Neural progenitor cell (in vitro differentiated cells): ENCODE measurements around the gene CTNNA3.

Experiments used
- CTCF ChIP-seq: fragments of 200-600 bp; sonication (generic); IDR thresholded peaks from 2 replicates; pipeline ENCODE4 v1.5.1; 2017; ENCODE audit warnings: antibody characterized with exemption, mild to moderate bottlenecking
- EZH2 ChIP-seq: fragments of 200-600 bp; sonication (generic); IDR thresholded peaks from 2 replicates; pipeline ENCODE4 v1.6.1; 2017; ENCODE audit warnings: antibody characterized with exemption, mild to moderate bottlenecking, moderate library complexity

GRCh38 chr10:66466622-66467021 lies 1229.4 kb downstream of the CTNNA3 start:
- TF ChIP-seq CTCF, result no peak
- no peak for TF ChIP-seq EZH2
